A673 (cell line): Measurements from ENCODE around the gene NUDCD3. TPM values are rescaled to one million over a fixed set of nuclear protein-coding genes. Genes with fewer than 3 reads are reported as not detected.
"Not testable (repeated sequence)": the region's sequence is repeated elsewhere in the genome, so short reads cannot be mapped to it uniquely, and the experiment has no call there.

ENCODE experiments used
- BruUV-seq: library from RNA; stranded (reverse); fragments of 400-500 nt; replicated peaks from 2 replicates; lab custom pipeline; 2021; lab: Mats Ljungman, UMichigan
- CTCF ChIA-PET: fragments of 300-600 bp; sonication (Branson Sonifier 250); formaldehyde crosslinking; loops from one replicate; lab custom pipeline; 2022; ENCODE audit warnings: antibody characterized with exemption; lab: Charles Lee
- POLR2A ChIA-PET: fragments of 300-600 bp; sonication (Branson Sonifier 250); formaldehyde crosslinking; loops from one replicate; lab custom pipeline; 2022; ENCODE audit warnings: antibody characterized with exemption; ENCODE audit not compliant: low non-redundant PET; lab: Charles Lee
- DNase-seq: peaks from one replicate; pipeline ENCODE4 v3.0.0-alpha.2; 2015; ENCODE audit warnings: low spot score
- H3K27ac ChIP-seq: fragments of 200-600 bp; sonication (generic); 2 replicates; pipeline ENCODE4 v1.5.1; 2016; ENCODE audit warnings: mixed run types, low read depth, mild to moderate bottlenecking, mixed read lengths, antibody characterized with exemption, low read length; ENCODE audit not compliant: poor library complexity, severe bottlenecking
- H3K27me3 ChIP-seq: fragments of 200-600 bp; sonication (generic); replicated peaks from 2 replicates; pipeline ENCODE4 v1.6.1; 2017; ENCODE audit warnings: mixed run types, low read depth, mild to moderate bottlenecking, mixed read lengths, antibody characterized with exemption, low read length; ENCODE audit not compliant: insufficient read depth, poor library complexity
- H3K36me3 ChIP-seq: fragments of 200-600 bp; sonication (generic); 2 replicates; pipeline ENCODE4 v1.6.1; 2016; ENCODE audit warnings: mixed run types, mild to moderate bottlenecking, mixed read lengths, antibody characterized with exemption, low read length; ENCODE audit not compliant: insufficient read depth, poor library complexity, severe bottlenecking
- H3K4me1 ChIP-seq: fragments of 200-600 bp; sonication (generic); 2 replicates; pipeline ENCODE4 v1.6.1; 2017; ENCODE audit warnings: mixed run types, mild to moderate bottlenecking, mixed read lengths, antibody characterized with exemption, low read length; ENCODE audit not compliant: insufficient read depth, poor library complexity, severe bottlenecking
- H3K4me3 ChIP-seq: fragments of 200-600 bp; sonication (generic); 2 replicates; pipeline ENCODE4 v1.5.1; 2016; ENCODE audit warnings: low read depth, mixed run types, mild to moderate bottlenecking, mixed read lengths, low read length; ENCODE audit not compliant: poor library complexity, severe bottlenecking
- H3K9me3 ChIP-seq: fragments of 200-600 bp; sonication (generic); 2 replicates; pipeline ENCODE4 v1.6.1; 2016; ENCODE audit warnings: mixed run types, low read depth, mild to moderate bottlenecking, mixed read lengths, antibody characterized with exemption, low read length; ENCODE audit not compliant: poor library complexity, severe bottlenecking
- CTCF ChIP-seq: fragments of 300-800, 200-600 bp; sonication (generic); conservative IDR thresholded peaks from 2 replicates; pipeline ENCODE4 v1.5.1; 2017; ENCODE audit warnings: low read depth, mild to moderate bottlenecking, antibody characterized with exemption, low read length, moderate library complexity, mixed read lengths
- EZH2 ChIP-seq: fragments of 200-600 bp; sonication (generic); IDR thresholded peaks from 2 replicates; pipeline ENCODE4 v1.6.1; 2017; ENCODE audit warnings: borderline replicate concordance, low read depth, mild to moderate bottlenecking, mixed read lengths, antibody characterized with exemption, low read length; ENCODE audit not compliant: poor library complexity, severe bottlenecking
- intact Hi-C: fragments of 100-400 bp; cut with micrococcal nuclease; formaldehyde crosslinking; loops from one replicate; pipeline ENCODE4 v1.10.0; 2022; ENCODE audit not compliant: unreplicated experiment
- total RNA-seq: library from RNA; stranded (reverse); gene quantifications from 2 replicates; pipeline ENCODE4 v1.2.3, GENCODE V29; 2021

NUDCD3 gene
- total RNA-seq, 1 experiment from 2014 or later, result 119 TPM

GRCh38 chr7:44508328-44509030 lies 18.0 kb upstream of the NUDCD3 start:
- no peak overlapping the region for H3K4me3 ChIP-seq
- H3K36me3 ChIP-seq, result no peaks in the 10 kb centered on the region
- no peak overlapping the region for H3K27ac ChIP-seq
- no peak for DNase-seq
- H3K9me3 ChIP-seq, result no peaks in the 10 kb centered on the region
- ChIA-PET CTCF (interaction anchor here (0.6 kb wide), 1 partner anchor 550 kb away, joined by 4 read pairs; no protein-coding TSS in a partner anchor), POLR2A (interaction anchor here (0.6 kb wide), 1 partner anchor 116 kb away, joined by 3 read pairs; no protein-coding TSS in a partner anchor)
- no TSS peak for BruUV-seq
- H3K27me3 ChIP-seq, result no peaks in the 10 kb centered on the region
- TF ChIP-seq EZH2 (no peak), CTCF (no peak)
- no peaks in the 10 kb centered on the region for H3K4me1 ChIP-seq
- intact Hi-C loops, result no loop called here

- H3K9me3 ChIP-seq, H3K4me1 ChIP-seq, BruUV-seq, H3K27ac ChIP-seq, POLR2A ChIA-PET, intact Hi-C loops, DNase-seq, H3K27me3 ChIP-seq, H3K4me3 ChIP-seq, H3K36me3 ChIP-seq, CTCF ChIA-PET: not testable (repeated sequence)
Measured at GRCh38 chr7:44506592-44507288, 16.3 kb upstream of the NUDCD3 start.

- Histone ChIP-seq H3K9me3 (no peaks in the 10 kb centered on the region), H3K4me3 (no peak overlapping the region), H3K27ac (no peak overlapping the region), H3K4me1 (no peaks in the 10 kb centered on the region), H3K36me3 (no peaks in the 10 kb centered on the region), H3K27me3 (no peaks in the 10 kb centered on the region)
- no peak for DNase-seq
- TF ChIP-seq CTCF, result no peak
- no peak for TF ChIP-seq EZH2
- CTCF ChIA-PET, result no interaction called here
- POLR2A ChIA-PET, result no interaction called here
- intact Hi-C loops, result no loop called here
- BruUV-seq, result no TSS peak
Measured at GRCh38 chr7:44505595-44505994, 15.1 kb upstream of the NUDCD3 start.
